Measurements from ENCODE around the gene FOXL1.

The FOXL1 gene

GRCh38 chr16:86568677-86569623, 9.4 kb upstream of the FOXL1 start:
- no peak for DNase-seq

GRCh38 chr16:86569701-86570447, 8.5 kb upstream of the FOXL1 start:
- DNase-seq, result no peak

DNA sequence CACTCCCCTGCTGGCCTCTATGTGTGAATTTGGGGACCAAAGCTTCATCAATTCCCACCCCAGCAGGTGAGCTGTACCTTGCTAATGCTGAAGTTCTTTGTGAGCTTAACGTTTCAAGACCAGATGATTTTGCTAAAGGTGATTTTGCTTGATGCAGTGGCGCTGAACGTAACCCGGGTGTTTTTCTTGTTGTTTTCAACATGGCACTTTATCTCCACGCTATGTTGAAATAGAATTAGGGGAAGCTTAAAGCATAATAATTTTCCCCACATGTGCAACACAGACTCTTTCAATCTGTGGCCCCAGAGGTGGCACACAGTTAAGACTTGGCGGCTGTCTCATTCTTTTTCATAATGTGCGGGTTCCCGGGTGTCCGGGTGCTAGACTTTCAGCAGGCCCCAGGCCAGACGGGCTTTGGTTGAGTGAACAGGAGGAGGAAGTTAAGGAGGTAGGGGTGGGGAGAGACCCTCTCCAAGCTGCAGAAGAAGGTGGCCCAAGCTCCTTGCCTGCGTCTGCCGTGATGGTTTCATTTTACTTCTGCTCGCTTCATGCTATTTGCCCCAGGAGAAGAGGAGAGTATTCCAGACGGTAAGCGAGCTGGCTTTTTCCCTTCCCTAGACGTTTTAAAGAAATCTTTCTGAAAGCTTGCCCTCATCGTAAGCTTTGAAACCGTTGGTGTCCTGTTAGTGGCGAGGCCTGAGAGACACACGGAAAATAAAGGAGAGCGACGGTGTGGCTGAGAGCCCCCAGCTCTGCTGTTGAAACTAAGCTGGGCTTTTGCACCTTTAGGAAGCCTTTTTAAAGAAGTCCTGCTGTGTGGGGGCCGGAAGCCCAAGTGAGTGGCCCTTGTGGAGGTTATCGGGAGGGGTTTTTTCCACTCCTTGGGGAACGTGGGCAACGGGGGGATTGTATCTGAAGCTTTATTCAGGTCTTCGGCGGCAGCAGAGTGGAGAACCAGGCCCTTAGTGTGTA, 7.5 kb upstream of the FOXL1 start:
- DNase-seq, result no peak

DNA sequence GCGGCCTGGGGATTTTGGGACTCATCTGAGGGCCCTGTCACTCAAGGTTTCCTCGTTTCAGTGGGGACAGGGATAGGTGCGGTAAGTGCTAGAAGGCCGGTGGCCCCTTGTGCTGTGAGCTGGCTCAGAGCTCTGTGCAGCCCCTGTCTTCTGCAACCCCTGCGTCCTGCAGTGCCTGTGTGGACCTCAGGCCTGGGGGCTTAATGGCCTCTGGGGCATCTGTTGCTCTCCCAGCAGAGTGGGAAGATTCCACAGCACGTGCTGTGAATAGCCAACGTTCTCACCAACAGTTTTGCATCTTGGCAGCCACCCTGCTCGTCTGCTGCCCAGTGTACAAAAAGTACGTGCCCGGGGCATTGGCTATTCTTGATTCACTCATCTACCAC, 6.8 kb upstream of the FOXL1 start:
- no peak for DNase-seq

- DNase-seq, result no peak
Observed at GRCh38 chr16:86572041-86572521, 6.3 kb upstream of the FOXL1 start.

DNA sequence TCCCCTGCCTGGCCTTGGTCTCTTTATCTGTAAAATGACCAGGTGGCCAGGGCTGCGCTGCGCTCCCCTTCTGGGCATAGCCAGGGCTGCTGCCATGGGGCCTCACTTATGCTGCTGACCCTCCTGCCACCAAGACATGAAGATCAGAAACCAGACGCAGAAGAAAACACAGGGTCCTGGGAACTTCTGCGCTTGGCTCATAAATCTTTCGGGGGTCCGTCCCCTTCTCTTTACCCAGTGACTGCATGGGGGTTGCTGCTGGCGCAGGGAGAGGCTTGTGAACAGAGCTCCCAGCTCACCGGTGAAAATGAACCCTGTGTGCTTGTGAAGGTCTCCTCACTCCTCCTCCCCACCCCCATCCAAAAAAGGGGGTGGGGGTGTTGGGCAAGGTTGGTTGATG, 5.7 kb upstream of the FOXL1 start:
- DNase-seq, result no peak

DNA sequence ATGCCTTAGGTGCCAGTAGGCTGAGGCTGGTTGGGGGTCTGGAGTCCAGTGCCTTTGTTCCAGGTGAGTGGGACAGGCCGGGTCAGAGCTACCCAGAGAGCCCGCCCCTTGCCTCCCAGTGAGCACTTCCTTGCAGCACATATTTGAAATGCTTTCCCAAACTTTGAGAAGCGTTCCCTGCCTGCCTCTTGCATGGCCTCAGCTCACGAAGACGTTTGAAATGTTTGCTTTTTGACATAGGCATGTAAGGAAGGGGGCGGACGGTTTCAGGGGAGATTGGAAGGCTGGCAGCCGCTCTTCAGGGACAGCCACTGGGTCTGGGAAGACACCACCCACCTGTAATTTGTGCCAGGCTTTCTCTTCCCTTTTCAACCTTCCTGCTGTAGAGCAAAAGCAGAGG, 5.1 kb upstream of the FOXL1 start:
- DNase-seq, result no peak

- DNase-seq, result no peak
Observed at GRCh38 chr16:86573646-86574508, 4.5 kb upstream of the FOXL1 start.

DNA sequence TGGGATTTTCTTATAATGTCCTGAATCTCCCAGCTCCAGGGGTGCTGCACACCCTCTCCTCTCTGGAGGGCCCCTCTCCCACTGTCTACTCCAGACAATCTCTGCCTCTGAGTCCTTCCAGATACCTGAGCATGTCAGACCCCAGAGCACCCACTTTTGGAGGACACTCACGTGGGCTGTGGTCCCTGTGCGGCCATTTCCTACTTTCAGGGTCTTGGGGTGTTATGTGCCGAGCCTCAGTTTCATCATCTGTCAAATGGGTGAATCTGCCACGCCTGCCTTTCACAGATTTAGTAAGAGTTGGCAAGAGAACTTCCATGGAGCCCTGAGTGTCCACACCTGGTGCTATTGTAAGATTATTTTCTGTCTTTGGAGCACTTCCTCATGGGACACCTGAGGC, 3.7 kb upstream of the FOXL1 start:
- DNase-seq, result no peak

GRCh38 chr16:86575095-86575685, 3.2 kb upstream of the FOXL1 start:
- DNase-seq, result no peak

GRCh38 chr16:86575754-86576557, 2.4 kb upstream of the FOXL1 start:
- DNase-seq, result no peak

- no peak for DNase-seq
Observed at GRCh38 chr16:86576591-86577313, 1.6 kb upstream of the FOXL1 start.

- no peak for DNase-seq
Observed at GRCh38 chr16:86577314-86577971, 906 bp upstream of the FOXL1 start.

DNA sequence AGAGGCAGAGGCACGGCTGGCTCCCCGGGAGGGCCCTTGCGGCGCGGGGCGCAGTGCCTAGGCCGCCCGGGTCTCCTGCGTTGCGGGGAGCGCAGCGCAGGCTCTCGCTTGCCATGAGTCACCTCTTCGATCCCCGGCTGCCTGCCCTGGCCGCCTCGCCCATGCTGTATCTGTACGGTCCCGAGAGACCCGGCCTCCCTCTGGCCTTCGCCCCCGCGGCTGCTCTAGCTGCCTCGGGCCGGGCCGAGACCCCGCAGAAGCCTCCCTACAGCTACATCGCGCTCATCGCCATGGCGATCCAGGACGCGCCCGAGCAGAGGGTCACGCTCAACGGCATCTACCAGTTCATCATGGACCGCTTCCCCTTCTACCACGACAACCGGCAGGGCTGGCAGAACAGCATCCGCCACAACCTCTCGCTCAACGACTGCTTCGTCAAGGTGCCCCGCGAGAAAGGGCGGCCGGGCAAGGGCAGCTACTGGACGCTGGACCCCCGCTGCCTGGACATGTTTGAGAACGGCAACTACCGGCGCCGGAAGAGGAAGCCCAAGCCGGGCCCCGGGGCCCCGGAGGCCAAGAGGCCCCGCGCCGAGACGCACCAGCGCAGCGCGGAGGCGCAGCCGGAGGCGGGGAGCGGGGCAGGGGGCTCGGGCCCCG, 390 bp downstream of the FOXL1 start:
- no peak for DNase-seq

DNA sequence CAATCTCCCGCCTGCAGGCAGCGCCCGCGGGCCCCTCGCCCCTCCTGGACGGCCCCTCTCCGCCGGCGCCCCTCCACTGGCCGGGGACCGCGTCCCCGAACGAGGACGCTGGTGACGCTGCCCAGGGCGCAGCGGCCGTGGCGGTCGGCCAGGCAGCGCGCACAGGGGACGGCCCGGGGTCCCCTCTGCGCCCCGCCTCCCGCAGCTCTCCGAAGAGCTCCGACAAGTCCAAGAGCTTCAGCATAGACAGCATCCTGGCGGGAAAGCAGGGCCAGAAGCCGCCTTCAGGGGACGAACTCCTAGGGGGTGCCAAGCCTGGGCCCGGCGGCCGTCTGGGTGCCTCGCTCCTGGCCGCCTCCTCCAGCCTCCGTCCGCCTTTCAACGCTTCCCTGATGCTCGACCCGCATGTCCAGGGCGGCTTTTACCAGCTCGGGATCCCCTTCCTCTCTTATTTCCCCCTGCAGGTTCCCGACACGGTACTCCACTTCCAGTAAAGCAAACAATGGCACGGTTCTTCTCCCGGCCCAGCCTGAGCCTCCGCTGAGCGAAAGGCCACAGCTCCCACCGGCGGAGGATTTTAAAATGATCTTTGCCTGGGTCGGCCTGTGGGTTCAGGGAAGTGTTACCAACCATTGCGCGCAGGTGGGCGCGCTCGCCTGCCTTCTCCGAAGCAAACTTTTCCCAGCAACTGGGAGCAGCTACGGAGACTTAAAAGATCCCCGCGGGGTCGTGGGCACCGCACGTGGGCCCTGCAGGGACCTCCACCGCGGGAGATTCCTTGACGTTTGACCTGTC, 1.1 kb downstream of the FOXL1 start:
- no peak for DNase-seq

GRCh38 chr16:86580063-86580790, 1.9 kb downstream of the FOXL1 start:
- no peak for DNase-seq

GRCh38 chr16:86580791-86581170, 2.4 kb downstream of the FOXL1 start:
- no peak for DNase-seq
